Skeletal muscle tissue (tissue), 4 donors: ENCODE data around the gene CAND2. TPM values are rescaled to one million over a fixed set of nuclear protein-coding genes. Genes with fewer than 3 reads are reported as not detected.
"Not testable (repeated sequence)": the region's sequence is repeated elsewhere in the genome, so short reads cannot be mapped to it uniquely, and the experiment has no call there.

Experiments
- H3K27ac ChIP-seq: one replicate; pipeline ENCODE4 v1.7.0; 2013; ENCODE audit warnings: mild to moderate bottlenecking, low read depth, low read length, inconsistent platforms
- H3K27me3 ChIP-seq, 3 donors: one replicate each; pipeline ENCODE4 v1.7.0; 2013; ENCODE audit warnings: low read length in 3 of 3; ENCODE audit not compliant: control insufficient read depth in 3 of 3, insufficient read depth in 3 of 3
- H3K36me3 ChIP-seq, 3 donors: one replicate each; pipeline ENCODE4 v1.7.0; 2013; ENCODE audit warnings: low read length in 3 of 3; ENCODE audit not compliant: control insufficient read depth in 3 of 3, insufficient read depth in 3 of 3
- H3K4me1 ChIP-seq, 3 donors: one replicate each; pipeline ENCODE4 v1.7.0; 2013; ENCODE audit warnings: low read length in 3 of 3, mild to moderate bottlenecking in 3 of 3; ENCODE audit not compliant: control insufficient read depth in 3 of 3, insufficient read depth in 3 of 3
- H3K4me3 ChIP-seq, 3 donors: one replicate each; pipeline ENCODE4 v1.7.0; 2013; ENCODE audit warnings: low read length in 3 of 3
- H3K9ac ChIP-seq, 3 donors: one replicate each; pipeline ENCODE4 v1.7.0; 2013; ENCODE audit warnings: low read length in 3 of 3, mild to moderate bottlenecking in 3 of 3, moderate library complexity in 2 of 3, low read depth in 1 of 3
- H3K9me3 ChIP-seq, 3 donors: one replicate each; pipeline ENCODE4 v1.7.0; 2013; ENCODE audit warnings: low read length in 3 of 3; ENCODE audit not compliant: control insufficient read depth in 3 of 3
- total RNA-seq: library from RNA; depleted of rRNA; stranded (reverse); fragments of >200 nt; gene quantifications from one replicate; pipeline ENCODE4 v1.2.3, GENCODE V29; 2014
- donor health status: Osteomylitis.

CAND2 gene
- total RNA-seq, 1 donor from 2014 or later: 22.4 TPM

DNA sequence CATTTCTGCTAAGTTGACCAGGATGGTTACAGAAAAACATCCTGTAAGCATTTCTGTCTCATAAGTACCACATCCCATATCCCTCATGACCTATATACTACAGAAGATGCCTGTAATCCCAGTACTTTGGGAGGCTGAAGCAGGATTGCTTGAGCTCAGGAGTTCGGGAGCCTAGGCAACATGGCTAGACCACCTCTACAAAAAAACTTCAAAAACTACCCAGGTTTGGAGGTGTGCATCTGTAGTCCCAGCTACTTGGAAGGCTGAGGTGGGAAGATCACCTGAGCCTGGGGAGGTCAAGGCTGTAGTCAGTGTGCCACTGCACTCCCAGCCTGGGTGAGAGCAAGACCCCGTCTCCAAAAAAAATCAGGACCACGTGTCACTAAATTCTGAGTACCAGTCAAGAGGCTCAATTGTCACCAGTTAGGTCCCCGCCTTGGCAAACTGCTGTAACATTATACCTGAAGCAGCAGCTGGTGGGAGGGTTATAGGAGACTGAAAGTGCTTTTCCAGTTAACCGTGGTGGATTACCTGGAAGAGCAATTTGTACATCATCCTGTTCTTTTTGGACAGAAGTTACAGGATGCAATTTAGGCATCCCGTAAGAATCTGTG is 38.7 kb downstream of the CAND2 start:
- Histone ChIP-seq H3K9me3 (no peaks in the 10 kb centered on the region), H3K27me3 (no peaks in the 10 kb centered on the region), H3K4me3 (no peak overlapping the region), H3K27ac (no peak overlapping the region), H3K36me3 (peaks cover 80 to 93% (median 91%) of the 10 kb centered on the region in 3 donors), H3K9ac (no peak overlapping the region), H3K4me1 (peaks cover 26 to 40% (median 30%) of the 10 kb centered on the region in 3 donors)

- H3K4me1 ChIP-seq: peaks cover 35 to 48% (median 38%) of the 10 kb centered on the region in 3 donors
- H3K9me3 ChIP-seq: no peaks in the 10 kb centered on the region
- H3K27ac ChIP-seq: peak overlapping the region; percentile 6
- no peaks in the 10 kb centered on the region for H3K27me3 ChIP-seq
- H3K4me3 ChIP-seq: no peak overlapping the region
- H3K9ac ChIP-seq: peak overlapping the region in 2 of 3 donors; percentile 8 to 57
- H3K36me3 ChIP-seq: peaks cover 57 to 72% (median 70%) of the 10 kb centered on the region in 3 donors
Measured at GRCh38 chr3:12837295-12837986, 41.0 kb downstream of the CAND2 start.

DNA sequence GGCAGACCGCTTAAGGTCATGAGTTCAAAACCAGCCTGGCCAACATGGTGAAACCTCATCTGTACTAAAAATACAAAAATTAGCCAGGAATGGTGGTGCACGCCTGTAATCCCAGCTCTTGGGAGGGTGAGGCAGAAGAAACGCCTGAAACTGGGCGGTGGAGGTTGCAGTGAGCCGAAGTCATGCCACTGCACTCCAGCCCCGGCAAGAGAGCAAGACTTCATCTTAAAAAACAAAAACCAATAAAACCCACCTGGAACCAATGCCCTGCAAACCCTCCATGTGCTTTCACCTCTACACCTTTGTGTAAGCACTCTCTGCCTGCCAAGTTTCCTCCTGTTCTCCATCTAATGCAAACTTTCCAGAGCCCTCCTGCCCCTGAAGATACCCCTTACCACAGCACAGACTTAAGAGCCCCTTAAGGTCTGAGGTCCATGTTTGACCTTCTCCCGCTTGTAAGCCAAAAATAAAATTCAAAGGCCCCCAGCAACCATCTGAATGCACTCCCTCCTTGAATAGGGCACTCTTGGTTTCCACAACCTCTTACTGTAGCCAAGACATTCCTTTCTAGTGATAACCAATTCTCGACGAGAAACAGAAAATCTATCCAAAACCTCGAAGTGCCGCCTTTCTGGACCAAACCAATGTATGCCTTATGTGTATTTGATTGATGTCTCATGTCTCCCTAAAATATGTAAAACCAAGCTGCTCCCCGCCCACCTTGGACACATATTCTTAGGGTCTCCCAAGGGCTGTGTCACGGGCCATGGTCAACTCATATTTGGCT is 41.9 kb downstream of the CAND2 start:
- peak overlapping the region in 2 of 3 donors; percentile 8 to 57 for H3K9ac ChIP-seq
- H3K27me3 ChIP-seq: no peaks in the 10 kb centered on the region
- H3K4me1 ChIP-seq: peaks cover 35 to 48% (median 38%) of the 10 kb centered on the region in 3 donors
- no peak overlapping the region for H3K4me3 ChIP-seq
- H3K36me3 ChIP-seq: peaks cover 48 to 62% (median 61%) of the 10 kb centered on the region in 3 donors
- peak overlapping the region; percentile 6 for H3K27ac ChIP-seq
- no peaks in the 10 kb centered on the region for H3K9me3 ChIP-seq

- peak overlapping the region in 2 of 3 donors; percentile 48 for H3K9ac ChIP-seq
- H3K4me1 ChIP-seq: peaks cover 35 to 48% (median 38%) of the 10 kb centered on the region in 3 donors
- H3K27me3 ChIP-seq: no peaks in the 10 kb centered on the region
- H3K4me3 ChIP-seq: peak overlapping the region in 2 of 3 donors; percentile 88 to 94
- H3K36me3 ChIP-seq: peaks cover 38 to 52% (median 51%) of the 10 kb centered on the region in 3 donors
- no peaks in the 10 kb centered on the region for H3K9me3 ChIP-seq
- no peak overlapping the region for H3K27ac ChIP-seq
Measured at GRCh38 chr3:12839156-12839946, 42.9 kb downstream of the CAND2 start.

DNA sequence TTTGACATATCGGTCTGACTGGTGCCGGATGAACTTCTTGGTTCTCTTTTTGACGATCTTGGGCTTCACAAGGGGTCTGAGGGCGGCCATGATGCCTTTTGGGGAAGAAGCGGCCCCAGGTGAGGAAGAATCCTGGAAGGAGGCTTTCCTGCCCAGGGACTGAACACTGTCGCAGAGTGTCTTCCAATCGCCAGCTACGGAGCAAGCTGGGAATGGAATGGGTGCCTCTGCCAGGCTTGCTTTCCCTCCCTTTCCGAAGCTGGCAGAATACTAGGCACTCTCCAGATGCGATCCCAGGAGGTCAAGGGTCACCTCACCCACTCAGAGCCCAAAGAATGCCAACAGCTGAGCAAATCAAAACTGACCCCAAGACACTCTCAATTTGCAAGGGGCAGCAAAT is 43.7 kb downstream of the CAND2 start:
- H3K27me3 ChIP-seq, H3K9me3 ChIP-seq: not testable (repeated sequence)
- peaks cover 35 to 47% (median 36%) of the 10 kb centered on the region in 3 donors for H3K4me1 ChIP-seq
- H3K4me3 ChIP-seq: peak overlapping the region; percentile 88 to 96 (median 94)
- H3K36me3 ChIP-seq: peaks cover 34 to 45% (median 43%) of the 10 kb centered on the region in 3 donors
- peak overlapping the region; percentile 85 for H3K27ac ChIP-seq
- H3K9ac ChIP-seq: peak overlapping the region; percentile 86 to 97 (median 94)

DNA sequence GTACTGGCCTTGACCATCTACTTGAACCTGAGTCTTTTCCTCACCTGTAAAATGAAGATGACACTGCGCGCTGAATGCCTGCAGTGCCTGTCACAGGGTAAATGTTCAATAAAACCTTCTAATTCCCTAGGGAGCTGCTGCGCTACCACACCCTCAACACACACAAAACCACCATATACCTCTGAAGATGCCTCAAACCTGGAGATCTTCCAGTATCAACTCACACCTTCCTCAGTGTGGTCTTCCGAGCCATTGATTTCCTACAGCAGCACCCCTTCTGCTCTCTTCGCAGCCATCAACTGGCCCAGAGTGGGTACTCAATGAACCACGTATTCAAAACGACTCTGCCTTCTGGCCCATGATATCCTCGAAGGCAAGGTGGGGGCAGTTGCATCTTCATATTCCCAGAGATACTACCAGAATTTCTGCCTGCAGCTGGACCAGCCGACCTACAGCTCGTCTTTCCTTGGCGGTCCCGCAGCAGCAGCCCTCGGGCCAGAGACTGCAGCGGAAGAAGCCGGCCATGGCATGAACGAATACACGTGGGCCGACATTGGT is 44.2 kb downstream of the CAND2 start:
- Histone ChIP-seq H3K27me3 (no peaks in the 10 kb centered on the region), H3K4me1 (peaks cover 34 to 42% (median 35%) of the 10 kb centered on the region in 3 donors), H3K36me3 (peaks cover 30 to 40% (median 38%) of the 10 kb centered on the region in 3 donors), H3K27ac (peak overlapping the region; percentile 85), H3K4me3 (peak overlapping the region; percentile 88 to 96 (median 94)), H3K9me3 (no peaks in the 10 kb centered on the region), H3K9ac (peak overlapping the region; percentile 86 to 97 (median 94))

DNA sequence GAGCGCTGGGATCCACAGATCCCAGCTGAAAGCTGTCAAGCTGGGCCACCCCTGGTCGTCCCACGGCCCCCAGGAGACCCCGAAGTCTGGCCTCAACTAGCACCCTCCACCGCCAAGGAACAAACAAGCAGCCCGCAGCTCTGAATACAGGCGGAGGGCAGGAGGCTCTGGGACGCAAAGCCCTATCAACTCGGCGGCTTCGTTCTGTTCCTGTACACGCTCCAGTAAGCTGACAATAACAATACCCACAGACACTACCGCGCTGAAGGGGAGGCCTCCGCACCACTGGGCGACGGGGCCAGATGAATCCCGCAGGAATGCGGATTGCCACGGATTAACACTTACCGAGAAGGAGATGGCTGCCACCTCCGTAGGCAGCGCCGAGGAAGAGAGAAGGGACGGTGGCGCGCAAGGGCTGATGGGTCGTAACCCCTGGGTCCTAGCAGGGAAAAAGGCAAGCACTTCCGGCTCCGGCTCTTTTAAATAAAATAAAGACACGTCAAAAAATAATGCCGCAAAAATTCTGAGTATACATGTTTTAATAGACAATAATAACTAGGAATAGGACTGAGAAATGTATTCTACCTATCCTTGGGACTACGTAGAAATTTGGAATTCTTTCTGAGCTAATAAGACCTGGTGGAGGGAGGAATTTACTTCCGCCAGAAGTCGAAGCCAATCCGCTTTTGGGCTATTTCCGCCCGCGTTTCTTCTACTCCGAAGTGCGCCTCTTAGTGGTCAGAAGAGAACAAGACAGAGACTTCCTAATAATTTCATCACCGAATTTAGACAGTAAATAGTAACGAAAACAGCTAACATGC is 44.9 kb downstream of the CAND2 start, which contains the start of gene RPL32:
Gene RPL32 (minus strand): TSS at position 417 of the 821 bp plus-strand sequence. CDS start 1,328 bp downstream, outside the sequence.
- Histone ChIP-seq H3K36me3 (peaks cover 23 to 33% (median 31%) of the 10 kb centered on the region in 3 donors), H3K27ac (peak within 1 kb of the TSS; percentile 85), H3K9ac (peak within 1 kb of the TSS; percentile 86 to 97 (median 94)), H3K9me3 (no peaks in the 10 kb centered on the region), H3K4me1 (peaks cover 38 to 45% (median 40%) of the 10 kb centered on the region in 3 donors), H3K4me3 (peak within 1 kb of the TSS; percentile 88 to 96 (median 94)), H3K27me3 (no peaks in the 10 kb centered on the region)

GRCh38 chr3:12841970-12842328 is 45.5 kb downstream of the CAND2 start:
- H3K36me3 ChIP-seq: peaks cover 18 to 27% (median 27%) of the 10 kb centered on the region in 3 donors
- H3K4me3 ChIP-seq: peak overlapping the region; percentile 15 to 88 (median 59)

More at GRCh38 chr3:12841970-12842328, 45.5 kb downstream of the CAND2 start:
- Histone ChIP-seq H3K4me1 (peaks cover 43 to 51% (median 44%) of the 10 kb centered on the region in 3 donors), H3K27ac (peak overlapping the region; percentile 85), H3K27me3 (no peaks in the 10 kb centered on the region), H3K9me3 (no peaks in the 10 kb centered on the region), H3K9ac (peak overlapping the region; percentile 59 to 94 (median 86))
